Epithelial cell of proximal tubule (primary cell): ENCODE data around the gene TMEM256. TPM values are rescaled to one million over a fixed set of nuclear protein-coding genes. Genes with fewer than 3 reads are reported as not detected.
A peak's percentile ranks its signal among the peaks of the same experiment; 100 is the strongest.

ENCODE experiments used
- DNase-seq: peaks from one replicate; pipeline ENCODE4 v3.0.0-alpha.2; 2011; ENCODE audit warnings: low read depth
- H3K4me3 ChIP-seq: 2 replicates; pipeline ENCODE4 v1.5.1; 2011; ENCODE audit warnings: low read depth, mild to moderate bottlenecking, low read length
- total RNA-seq: library from RNA; depleted of rRNA; stranded (reverse); fragments of >200 nt; gene quantifications from 2 replicates; pipeline ENCODE4 v1.2.3, GENCODE V29; 2015
- TF ChIP-seq, protein P1 (sequence below): conservative IDR thresholded peaks from 2 replicates; pipeline ENCODE4 v1.5.1; 2012; ENCODE audit warnings: low read depth, mild to moderate bottlenecking, low read length

TMEM256 gene
- total RNA-seq, 1 donor from 2014 or later: 134 TPM

DNA sequence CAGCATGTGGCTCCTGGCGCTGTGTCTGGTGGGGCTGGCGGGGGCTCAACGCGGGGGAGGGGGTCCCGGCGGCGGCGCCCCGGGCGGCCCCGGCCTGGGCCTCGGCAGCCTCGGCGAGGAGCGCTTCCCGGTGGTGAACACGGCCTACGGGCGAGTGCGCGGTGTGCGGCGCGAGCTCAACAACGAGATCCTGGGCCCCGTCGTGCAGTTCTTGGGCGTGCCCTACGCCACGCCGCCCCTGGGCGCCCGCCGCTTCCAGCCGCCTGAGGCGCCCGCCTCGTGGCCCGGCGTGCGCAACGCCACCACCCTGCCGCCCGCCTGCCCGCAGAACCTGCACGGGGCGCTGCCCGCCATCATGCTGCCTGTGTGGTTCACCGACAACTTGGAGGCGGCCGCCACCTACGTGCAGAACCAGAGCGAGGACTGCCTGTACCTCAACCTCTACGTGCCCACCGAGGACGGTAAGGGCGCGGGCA is 4.4 kb upstream of the TMEM256 start:
- TF ChIP-seq, protein P1, sequence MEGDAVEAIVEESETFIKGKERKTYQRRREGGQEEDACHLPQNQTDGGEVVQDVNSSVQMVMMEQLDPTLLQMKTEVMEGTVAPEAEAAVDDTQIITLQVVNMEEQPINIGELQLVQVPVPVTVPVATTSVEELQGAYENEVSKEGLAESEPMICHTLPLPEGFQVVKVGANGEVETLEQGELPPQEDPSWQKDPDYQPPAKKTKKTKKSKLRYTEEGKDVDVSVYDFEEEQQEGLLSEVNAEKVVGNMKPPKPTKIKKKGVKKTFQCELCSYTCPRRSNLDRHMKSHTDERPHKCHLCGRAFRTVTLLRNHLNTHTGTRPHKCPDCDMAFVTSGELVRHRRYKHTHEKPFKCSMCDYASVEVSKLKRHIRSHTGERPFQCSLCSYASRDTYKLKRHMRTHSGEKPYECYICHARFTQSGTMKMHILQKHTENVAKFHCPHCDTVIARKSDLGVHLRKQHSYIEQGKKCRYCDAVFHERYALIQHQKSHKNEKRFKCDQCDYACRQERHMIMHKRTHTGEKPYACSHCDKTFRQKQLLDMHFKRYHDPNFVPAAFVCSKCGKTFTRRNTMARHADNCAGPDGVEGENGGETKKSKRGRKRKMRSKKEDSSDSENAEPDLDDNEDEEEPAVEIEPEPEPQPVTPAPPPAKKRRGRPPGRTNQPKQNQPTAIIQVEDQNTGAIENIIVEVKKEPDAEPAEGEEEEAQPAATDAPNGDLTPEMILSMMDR: no peak
- DNase-seq: no peak
- no peak overlapping the region for H3K4me3 ChIP-seq

DNA sequence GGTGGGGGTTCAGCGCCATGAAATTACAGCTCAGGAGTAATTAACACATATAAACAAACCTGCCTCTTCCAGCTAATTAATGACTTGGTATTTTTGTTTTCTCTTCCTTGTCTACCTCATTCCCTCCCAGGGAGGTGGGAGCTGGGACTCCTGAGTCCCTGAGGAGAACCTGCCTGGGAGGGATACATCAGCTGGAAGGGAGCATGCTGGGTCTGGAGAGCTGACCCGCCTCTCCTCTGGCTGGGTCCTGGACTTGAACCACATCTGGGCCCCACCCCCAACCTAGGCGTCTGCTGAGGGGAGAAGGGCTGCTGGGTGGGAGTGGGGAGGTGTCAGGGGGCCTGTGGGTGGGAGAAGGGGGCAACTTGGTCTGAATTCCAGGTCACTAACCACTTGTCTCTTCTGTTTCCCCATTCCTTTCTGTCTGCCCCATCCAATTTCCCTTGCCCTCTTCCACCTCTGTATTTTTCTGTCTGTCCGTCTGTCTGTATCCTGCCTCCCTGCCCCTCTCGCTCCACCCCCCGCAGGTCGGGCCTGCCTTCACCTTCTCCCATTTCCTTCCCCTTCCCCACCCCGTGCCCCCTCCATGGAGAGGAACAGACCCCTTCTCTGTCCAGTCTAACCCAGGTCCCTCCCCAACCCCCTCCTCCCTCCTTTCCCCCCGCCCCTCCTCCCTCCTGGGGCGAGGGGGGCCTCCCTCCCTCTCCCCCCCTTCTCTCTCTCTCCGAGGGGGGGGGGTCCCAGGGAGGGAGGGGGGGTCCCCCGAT is 3.8 kb upstream of the TMEM256 start, which contains the start of gene NLGN2:
Gene NLGN2 (plus strand): TSS at position 361 of the 767 bp plus-strand sequence. CDS start 411 bp downstream, outside the sequence.
- no peak within 1 kb of the TSS for H3K4me3 ChIP-seq
- no peak for DNase-seq
- TF ChIP-seq, protein P1: no peak

DNA sequence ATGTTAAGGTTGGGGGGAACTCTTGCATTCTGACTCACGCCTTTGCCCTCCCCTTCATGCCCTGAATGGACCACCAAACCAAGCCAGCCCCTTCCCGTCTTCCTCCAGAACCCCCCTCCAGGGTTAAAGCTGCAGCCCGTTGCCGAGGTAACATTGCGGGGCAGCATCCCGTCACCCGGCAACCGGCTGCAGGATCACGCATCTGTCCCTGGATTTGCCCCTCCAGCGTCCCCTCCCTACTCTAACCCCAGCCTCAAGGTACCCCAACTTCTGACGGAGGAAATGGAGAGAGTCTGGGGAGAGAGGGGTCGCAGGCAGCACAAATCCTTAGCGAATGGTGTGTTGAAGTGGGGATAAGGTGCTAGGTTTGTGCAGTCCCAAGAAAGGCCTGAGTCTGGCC is 3.2 kb upstream of the TMEM256 start:
- TF ChIP-seq, protein P1: no peak
- DNase-seq: no peak

DNA sequence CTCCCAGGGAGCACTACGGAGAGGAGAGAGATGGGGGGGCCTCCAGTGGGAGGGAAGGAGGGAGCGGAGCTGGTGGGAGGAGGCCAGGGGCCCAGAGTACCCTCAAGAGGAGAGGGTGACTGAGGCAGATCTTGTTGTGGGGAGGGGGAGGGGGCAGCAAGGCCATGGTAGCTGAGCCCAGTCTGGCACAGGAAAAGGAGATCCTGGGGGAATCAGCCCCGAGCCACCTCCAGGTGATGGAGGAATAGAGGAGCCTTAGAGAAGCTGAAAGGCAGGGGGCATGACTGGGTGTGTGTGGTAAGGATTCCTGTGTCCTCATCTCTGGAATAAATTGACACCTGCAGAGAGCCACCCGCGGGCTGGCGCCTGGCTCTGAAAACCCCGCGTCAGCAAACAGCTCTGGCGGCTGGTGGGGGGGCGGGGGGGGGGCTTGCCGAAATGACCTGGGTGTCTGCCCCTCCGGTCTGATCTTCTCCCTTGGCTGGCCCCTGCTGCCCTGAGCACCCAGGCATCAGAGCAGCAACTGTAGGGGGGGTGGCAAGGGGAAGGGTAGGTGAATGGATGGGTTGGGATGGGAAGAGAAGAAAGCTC is 2.4 kb upstream of the TMEM256 start:
- H3K4me3 ChIP-seq: no peak overlapping the region
- TF ChIP-seq, protein P1: no peak
- DNase-seq: no peak

More for the DNA sequence above, 3.2 kb upstream of the TMEM256 start:
- no peak overlapping the region for H3K4me3 ChIP-seq

DNA sequence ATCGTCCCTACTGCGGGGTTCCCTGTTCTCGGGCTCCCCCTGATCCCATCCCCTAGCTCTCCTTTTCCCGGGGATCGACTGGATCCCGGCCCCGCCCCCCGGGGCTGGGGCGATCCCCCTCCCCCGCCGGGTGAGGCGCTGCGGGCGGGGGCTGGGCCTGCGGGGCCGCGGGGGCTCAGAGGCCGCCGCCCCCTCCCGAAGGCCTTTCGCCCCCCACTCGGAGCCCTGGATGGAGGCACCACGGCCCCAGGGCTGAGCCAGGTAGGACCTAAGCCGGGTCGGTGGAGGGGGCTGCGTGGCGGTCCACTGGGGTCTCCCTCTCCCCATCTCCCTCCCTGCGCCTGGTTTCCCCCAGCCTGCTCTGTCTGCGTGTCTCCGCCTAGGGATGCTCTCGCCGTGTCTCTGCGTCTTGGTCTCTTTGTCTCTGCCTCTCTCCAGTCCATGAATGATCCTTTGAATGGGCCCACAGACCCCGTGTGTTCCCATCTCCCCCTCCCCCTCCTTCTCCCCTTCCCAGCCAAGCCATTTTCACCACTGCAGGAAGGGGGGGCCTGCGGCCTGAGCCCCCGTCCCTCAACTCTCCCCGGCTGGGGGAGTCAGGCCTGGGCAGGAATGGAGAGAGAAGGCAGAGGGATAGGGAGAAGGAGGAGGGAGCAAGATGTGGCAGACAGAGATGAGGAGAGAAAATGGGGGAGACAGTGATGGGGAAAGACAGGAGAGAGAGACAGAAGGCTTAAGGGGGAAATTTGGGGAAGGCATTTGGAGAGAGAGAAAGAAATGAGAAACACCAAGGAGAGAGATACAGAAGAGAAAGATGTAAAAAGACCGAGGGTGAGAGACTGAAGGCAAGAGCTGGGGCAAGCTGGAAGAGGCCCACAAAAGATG is 1.7 kb upstream of the TMEM256 start:
- TF ChIP-seq, protein P1: no peak
- peak overlapping the region; percentile 71 for H3K4me3 ChIP-seq
- no peak for DNase-seq

DNA sequence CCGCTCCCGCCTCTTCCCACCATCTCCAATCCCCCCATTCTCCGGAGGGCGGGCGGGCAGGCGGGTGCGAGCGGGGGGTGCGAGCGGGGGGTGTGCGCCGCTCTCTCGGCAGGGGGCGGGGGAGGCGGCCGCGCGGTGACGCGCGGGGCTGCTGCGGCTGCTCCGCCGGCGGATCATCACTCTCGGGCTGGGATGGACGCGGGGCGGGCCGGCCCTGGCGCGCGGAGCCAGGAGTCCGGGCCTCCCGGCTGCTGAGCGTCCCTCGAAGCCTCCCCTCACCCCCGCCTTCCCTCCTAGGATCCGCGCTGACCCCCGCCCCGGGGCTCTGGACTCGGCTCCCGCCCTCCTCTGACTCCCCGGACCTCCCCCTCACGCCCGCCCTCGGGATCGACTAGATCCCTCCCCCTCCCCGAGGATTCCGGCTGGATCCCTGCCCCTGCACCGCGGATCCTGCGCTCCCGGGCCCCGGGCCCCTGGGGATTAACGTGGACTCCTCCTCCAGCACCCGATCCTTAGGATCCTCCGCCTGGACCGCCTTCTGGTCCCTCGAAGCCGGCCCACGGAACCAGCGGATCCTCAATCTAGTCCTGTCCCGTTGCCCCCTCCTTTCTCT is 946 bp upstream of the TMEM256 start:
- TF ChIP-seq, protein P1: no peak
- H3K4me3 ChIP-seq: peak overlapping the region; percentile 71
- no peak for DNase-seq
